ENCODE measurements around the gene RNU5B-1.

DNA sequence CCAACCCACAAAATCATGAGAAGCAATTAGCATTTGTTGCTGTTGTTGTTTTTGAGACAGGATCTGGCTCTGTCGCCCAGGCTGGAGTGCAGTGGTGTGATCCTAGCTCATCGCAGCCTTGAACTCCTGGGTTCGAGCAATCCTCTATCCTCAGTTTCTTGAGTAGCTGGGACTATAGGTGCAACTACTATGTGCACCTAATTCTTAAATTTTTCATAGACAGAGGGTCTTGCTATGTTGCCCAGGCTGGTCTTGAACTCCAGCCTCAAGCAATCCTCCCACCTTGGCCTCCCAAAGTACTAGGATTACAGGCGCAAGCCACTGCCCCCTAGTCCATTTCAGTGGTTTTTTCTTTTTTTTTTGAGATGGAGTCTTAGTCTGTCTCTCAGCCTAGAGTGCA is 36.1 kb upstream of the RNU5B-1 start:
- TF ChIP-seq, protein P1, sequence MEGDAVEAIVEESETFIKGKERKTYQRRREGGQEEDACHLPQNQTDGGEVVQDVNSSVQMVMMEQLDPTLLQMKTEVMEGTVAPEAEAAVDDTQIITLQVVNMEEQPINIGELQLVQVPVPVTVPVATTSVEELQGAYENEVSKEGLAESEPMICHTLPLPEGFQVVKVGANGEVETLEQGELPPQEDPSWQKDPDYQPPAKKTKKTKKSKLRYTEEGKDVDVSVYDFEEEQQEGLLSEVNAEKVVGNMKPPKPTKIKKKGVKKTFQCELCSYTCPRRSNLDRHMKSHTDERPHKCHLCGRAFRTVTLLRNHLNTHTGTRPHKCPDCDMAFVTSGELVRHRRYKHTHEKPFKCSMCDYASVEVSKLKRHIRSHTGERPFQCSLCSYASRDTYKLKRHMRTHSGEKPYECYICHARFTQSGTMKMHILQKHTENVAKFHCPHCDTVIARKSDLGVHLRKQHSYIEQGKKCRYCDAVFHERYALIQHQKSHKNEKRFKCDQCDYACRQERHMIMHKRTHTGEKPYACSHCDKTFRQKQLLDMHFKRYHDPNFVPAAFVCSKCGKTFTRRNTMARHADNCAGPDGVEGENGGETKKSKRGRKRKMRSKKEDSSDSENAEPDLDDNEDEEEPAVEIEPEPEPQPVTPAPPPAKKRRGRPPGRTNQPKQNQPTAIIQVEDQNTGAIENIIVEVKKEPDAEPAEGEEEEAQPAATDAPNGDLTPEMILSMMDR (conservative IDR thresholded peaks at IDR 0.05; ENCODE audit: low read depth, low read length) = no peak
- TF ChIP-seq, protein P2, sequence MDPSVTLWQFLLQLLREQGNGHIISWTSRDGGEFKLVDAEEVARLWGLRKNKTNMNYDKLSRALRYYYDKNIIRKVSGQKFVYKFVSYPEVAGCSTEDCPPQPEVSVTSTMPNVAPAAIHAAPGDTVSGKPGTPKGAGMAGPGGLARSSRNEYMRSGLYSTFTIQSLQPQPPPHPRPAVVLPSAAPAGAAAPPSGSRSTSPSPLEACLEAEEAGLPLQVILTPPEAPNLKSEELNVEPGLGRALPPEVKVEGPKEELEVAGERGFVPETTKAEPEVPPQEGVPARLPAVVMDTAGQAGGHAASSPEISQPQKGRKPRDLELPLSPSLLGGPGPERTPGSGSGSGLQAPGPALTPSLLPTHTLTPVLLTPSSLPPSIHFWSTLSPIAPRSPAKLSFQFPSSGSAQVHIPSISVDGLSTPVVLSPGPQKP (IDR thresholded peaks at IDR 0.05; ENCODE audit: borderline replicate concordance, low read depth, low read length) = no peak
- TF ChIP-seq RAD21 (IDR thresholded peaks at IDR 0.05; ENCODE audit: low read length) (no peak), POLR2A (IDR thresholded peaks at IDR 0.05; ENCODE audit: low read depth, low read length) (no peak), USF2 (IDR thresholded peaks at IDR 0.05; ENCODE audit: low read depth, low read length) (no peak), MXI1 (IDR thresholded peaks at IDR 0.05; ENCODE audit: borderline replicate concordance, low read depth, low read length) (no peak), CEBPB (IDR thresholded peaks at IDR 0.05; ENCODE audit: low read depth, low read length) (no peak), NFE2L2 (IDR thresholded peaks at IDR 0.05; ENCODE audit: low read depth, low read length) (no peak)
